Measurements from ENCODE around the gene PHAF1. TPM values are rescaled to one million over a fixed set of nuclear protein-coding genes. Genes with fewer than 3 reads are reported as not detected.

The PHAF1 gene
- total and polyA plus RNA-seq, 9 of the 15 experiments (the other 6 are each of a cell fraction or from before 2014, with no cell fraction given) = 5.1 to 25.4 (median 13.8) TPM

- peak; percentile 32 for TF ChIP-seq PKNOX1 (IDR thresholded peaks at IDR 0.05)
- TF ChIP-seq NRF1 (conservative IDR thresholded peaks at IDR 0.05 in 1 of 2, IDR thresholded peaks at IDR 0.05 in 1 of 2) = peak; percentile 91 to 92
- no peak for TF ChIP-seq ELK3 (CRISPR knock-in tag; IDR thresholded peaks at IDR 0.05)
- peak; percentile 58 for TF ChIP-seq DACH1 (IDR thresholded peaks at IDR 0.05; ENCODE audit: partially characterized antibody)
- no peak for TF ChIP-seq ZNF589 (CRISPR knock-in tag; IDR thresholded peaks at IDR 0.05; ENCODE audit: low read depth)
- no peak for TF ChIP-seq MCM7 (IDR thresholded peaks at IDR 0.05)
- TF ChIP-seq CHD1 (IDR thresholded peaks at IDR 0.05; ENCODE audit: low read length) = no peak
- TF ChIP-seq, protein P1, sequence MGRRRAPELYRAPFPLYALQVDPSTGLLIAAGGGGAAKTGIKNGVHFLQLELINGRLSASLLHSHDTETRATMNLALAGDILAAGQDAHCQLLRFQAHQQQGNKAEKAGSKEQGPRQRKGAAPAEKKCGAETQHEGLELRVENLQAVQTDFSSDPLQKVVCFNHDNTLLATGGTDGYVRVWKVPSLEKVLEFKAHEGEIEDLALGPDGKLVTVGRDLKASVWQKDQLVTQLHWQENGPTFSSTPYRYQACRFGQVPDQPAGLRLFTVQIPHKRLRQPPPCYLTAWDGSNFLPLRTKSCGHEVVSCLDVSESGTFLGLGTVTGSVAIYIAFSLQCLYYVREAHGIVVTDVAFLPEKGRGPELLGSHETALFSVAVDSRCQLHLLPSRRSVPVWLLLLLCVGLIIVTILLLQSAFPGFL (CRISPR knock-in tag; IDR thresholded peaks at IDR 0.05) = no peak
- peak; percentile 50; the same call in 1 of the 2 replicates for TF ChIP-seq CBFA2T3 (IDR thresholded peaks at IDR 0.05)
- no peak for TF ChIP-seq POLR2H (tag; IDR thresholded peaks at IDR 0.05; ENCODE audit: low read depth)
- no peak for TF ChIP-seq PTBP1 (IDR thresholded peaks at IDR 0.05; ENCODE audit: low read depth, low read length)
- TF ChIP-seq, protein P2, sequence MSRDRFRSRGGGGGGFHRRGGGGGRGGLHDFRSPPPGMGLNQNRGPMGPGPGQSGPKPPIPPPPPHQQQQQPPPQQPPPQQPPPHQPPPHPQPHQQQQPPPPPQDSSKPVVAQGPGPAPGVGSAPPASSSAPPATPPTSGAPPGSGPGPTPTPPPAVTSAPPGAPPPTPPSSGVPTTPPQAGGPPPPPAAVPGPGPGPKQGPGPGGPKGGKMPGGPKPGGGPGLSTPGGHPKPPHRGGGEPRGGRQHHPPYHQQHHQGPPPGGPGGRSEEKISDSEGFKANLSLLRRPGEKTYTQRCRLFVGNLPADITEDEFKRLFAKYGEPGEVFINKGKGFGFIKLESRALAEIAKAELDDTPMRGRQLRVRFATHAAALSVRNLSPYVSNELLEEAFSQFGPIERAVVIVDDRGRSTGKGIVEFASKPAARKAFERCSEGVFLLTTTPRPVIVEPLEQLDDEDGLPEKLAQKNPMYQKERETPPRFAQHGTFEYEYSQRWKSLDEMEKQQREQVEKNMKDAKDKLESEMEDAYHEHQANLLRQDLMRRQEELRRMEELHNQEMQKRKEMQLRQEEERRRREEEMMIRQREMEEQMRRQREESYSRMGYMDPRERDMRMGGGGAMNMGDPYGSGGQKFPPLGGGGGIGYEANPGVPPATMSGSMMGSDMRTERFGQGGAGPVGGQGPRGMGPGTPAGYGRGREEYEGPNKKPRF (IDR thresholded peaks at IDR 0.05; ENCODE audit: low read depth, low read length) = no peak
- TF ChIP-seq YBX1 (IDR thresholded peaks at IDR 0.05) = no peak
- TF ChIP-seq KDM1A (IDR thresholded peaks at IDR 0.05) = peak; percentile 84 to 91
- peak; percentile 49; the same call in 1 of the 2 replicates for TF ChIP-seq ARID4B (CRISPR knock-in tag; IDR thresholded peaks at IDR 0.05)
- no peak for TF ChIP-seq ZZZ3 (IDR thresholded peaks at IDR 0.05)
- TF ChIP-seq ETV1 (tag; conservative IDR thresholded peaks at IDR 0.05; ENCODE audit: low read depth) = 0 out of 2 replicates have a peak, but pooled peaks have one; percentile 2
- peak; percentile 50 for TF ChIP-seq EGR1 (conservative IDR thresholded peaks at IDR 0.05)
Measured at GRCh38 chr16:67170168-67170948, 60.6 kb downstream of the PHAF1 start, which contains the start of gene NOL3 (continued).

All from K562 (cell line).